ENCODE results near the gene AUTS2. TPM values are rescaled to one million over a fixed set of nuclear protein-coding genes. Genes with fewer than 3 reads are reported as not detected.

Gene AUTS2
- total and polyA plus RNA-seq, 10 donors, result 6.1 to 54.8 (median 29.1) TPM

DNA sequence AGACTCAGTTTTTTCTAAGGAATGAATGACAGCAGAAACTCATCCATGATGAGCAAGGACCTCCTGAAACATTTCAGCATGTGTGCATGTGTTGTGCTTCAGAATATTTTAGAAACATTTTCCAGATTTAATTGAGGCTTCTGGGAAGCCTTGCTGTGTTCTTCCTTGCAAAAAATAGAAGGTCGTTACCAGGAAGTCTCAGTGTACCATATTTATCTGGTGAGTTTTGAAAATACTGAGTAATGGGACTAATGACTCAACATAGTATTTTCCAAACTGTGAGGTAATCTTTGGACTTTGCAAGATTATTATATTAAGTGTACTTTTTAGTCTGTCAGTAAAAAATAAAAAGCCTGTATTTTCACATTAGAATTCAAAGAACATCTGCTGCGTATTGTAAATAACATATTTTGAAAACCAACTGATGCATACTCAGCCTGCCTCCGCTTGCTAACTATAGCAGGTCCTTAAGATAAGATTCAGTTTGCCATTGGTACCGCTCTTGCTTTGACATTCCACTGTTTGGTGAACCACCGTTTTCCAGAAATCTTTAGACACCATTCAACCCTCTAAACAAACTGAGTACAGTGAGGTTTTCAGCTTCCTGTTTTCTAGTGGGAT is 794.1 kb downstream of the AUTS2 start:
- H3K4me3 ChIP-seq, result no peak overlapping the region
- no peaks in the 10 kb centered on the region for H3K27me3 ChIP-seq (replicated peaks in 1 of 7)
- no peaks in the 10 kb centered on the region for H3K9me3 ChIP-seq
- WGBS, 5 donors, result 79 to 91% (median 87%) methylated on average over 5 of the region's 5 CpGs
- no peaks in the 10 kb centered on the region for H3K36me3 ChIP-seq
- intact Hi-C loops (cut with DNase I; ENCODE audit: low total_unique reads), result no loop called here
- DNase-seq, result no peak
- TF ChIP-seq, protein P1, sequence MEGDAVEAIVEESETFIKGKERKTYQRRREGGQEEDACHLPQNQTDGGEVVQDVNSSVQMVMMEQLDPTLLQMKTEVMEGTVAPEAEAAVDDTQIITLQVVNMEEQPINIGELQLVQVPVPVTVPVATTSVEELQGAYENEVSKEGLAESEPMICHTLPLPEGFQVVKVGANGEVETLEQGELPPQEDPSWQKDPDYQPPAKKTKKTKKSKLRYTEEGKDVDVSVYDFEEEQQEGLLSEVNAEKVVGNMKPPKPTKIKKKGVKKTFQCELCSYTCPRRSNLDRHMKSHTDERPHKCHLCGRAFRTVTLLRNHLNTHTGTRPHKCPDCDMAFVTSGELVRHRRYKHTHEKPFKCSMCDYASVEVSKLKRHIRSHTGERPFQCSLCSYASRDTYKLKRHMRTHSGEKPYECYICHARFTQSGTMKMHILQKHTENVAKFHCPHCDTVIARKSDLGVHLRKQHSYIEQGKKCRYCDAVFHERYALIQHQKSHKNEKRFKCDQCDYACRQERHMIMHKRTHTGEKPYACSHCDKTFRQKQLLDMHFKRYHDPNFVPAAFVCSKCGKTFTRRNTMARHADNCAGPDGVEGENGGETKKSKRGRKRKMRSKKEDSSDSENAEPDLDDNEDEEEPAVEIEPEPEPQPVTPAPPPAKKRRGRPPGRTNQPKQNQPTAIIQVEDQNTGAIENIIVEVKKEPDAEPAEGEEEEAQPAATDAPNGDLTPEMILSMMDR (IDR thresholded peaks at IDR 0.05 in 8 of 11, conservative IDR thresholded peaks at IDR 0.05 in 3 of 11), result no peak
- TF ChIP-seq POLR2A (IDR thresholded peaks at IDR 0.05), result no peak
- TF ChIP-seq POLR2AphosphoS5 (IDR thresholded peaks at IDR 0.05), result no peak
- H3K27ac ChIP-seq, result no peak overlapping the region
- no peaks in the 10 kb centered on the region for H3K4me1 ChIP-seq

DNA sequence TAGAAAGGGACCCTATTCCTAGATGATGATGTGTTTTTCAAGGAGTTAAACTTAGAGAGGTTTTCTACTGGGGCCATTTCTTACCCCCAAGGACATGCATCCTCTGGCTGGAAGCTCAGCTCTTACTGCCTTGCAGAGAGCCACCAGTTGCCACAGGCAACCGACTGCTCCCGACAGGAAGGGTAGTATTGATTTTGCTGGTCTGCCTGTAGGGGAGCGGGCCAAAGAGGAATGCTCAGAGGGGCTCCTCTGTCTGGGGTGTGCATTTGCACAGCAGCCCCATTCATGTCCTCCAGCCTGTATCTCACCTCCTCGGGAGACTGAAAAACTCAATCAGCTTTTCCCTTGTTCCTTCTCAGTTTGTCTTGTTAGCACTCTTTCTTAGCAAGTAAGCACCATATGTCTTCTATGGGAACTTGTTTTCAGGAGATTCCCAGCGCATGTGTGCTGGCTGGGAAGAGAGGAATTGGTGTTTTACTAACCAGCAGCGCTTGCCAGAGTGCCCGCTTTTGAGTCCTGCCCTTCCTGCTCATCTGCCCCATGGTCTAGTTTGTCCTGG is 794.7 kb downstream of the AUTS2 start:
- no peak overlapping the region for H3K4me3 ChIP-seq
- no peaks in the 10 kb centered on the region for H3K27me3 ChIP-seq (replicated peaks in 1 of 7)
- intact Hi-C loops (cut with DNase I; ENCODE audit: low total_unique reads), result no loop called here
- TF ChIP-seq, protein P1 (IDR thresholded peaks at IDR 0.05 in 8 of 11, conservative IDR thresholded peaks at IDR 0.05 in 3 of 11), result no peak
- no peak for TF ChIP-seq POLR2A (IDR thresholded peaks at IDR 0.05)
- no peaks in the 10 kb centered on the region for H3K9me3 ChIP-seq
- no peaks in the 10 kb centered on the region for H3K4me1 ChIP-seq
- DNase-seq, result no peak
- no peak overlapping the region for H3K27ac ChIP-seq
- H3K36me3 ChIP-seq, result no peaks in the 10 kb centered on the region
- WGBS, 5 donors, result 79 to 96% (median 92%) methylated on average over 7 of the region's 7 CpGs

DNA sequence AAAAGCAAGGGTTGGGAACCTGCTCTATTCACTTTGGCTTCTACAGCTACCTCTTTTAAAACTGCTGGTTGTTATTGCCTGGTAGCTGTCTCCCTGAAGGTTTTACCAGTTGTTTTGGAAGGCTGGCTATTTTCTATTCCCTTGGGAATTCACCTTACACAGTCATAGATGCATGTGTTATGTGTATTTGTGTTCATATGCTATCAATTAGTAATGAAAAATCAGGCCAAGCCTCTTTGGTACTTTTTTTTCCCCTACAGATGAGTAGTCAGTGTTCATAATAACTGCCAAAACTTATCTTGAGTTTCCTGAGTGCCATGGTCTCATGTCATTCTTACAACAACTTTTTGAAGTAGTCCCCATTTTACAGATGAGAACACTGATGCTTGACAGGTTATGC is 795.7 kb downstream of the AUTS2 start:
- TF ChIP-seq POLR2A (IDR thresholded peaks at IDR 0.05), result no peak
- TF ChIP-seq, protein P1 (IDR thresholded peaks at IDR 0.05 in 8 of 11, conservative IDR thresholded peaks at IDR 0.05 in 3 of 11), result no peak
- no peak for TF ChIP-seq POLR2AphosphoS5 (IDR thresholded peaks at IDR 0.05)
- Histone ChIP-seq H3K27ac (no peak overlapping the region), H3K27me3 (replicated peaks in 1 of 7) (no peaks in the 10 kb centered on the region), H3K4me1 (no peaks in the 10 kb centered on the region), H3K36me3 (no peaks in the 10 kb centered on the region), H3K9me3 (no peaks in the 10 kb centered on the region), H3K4me3 (no peak overlapping the region)
- DNase-seq, result no peak
- intact Hi-C loops (cut with DNase I; ENCODE audit: low total_unique reads), result no loop called here

DNA sequence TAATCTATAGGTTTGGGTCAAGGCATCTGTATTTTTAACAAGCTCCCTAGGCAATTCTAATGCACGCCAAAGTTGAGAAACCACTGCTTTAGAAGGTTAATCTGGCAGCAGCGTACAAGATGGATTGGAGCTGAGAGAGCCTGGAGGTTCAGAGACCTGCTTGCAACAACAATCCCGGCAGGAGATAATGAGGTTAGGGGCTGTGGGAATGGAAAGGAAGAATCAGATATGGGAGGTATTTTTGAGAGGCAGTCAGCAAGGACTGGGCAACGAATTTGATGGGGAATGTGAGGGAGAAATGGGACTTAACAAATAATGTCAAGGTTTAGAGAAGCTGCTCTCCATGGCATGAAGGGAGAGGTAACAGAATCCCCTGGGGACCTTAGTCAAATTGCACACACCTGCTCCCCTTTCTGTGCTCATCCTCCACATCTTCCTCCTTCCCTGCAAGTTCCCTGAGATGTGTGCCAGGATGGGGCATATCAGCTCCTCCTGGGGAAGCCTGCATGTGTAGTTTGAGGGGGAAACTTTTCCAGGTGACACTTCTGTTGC is 802.6 kb downstream of the AUTS2 start:
- Histone ChIP-seq H3K4me1 (no peaks in the 10 kb centered on the region), H3K4me3 (no peak overlapping the region), H3K27ac (no peak overlapping the region), H3K9me3 (no peaks in the 10 kb centered on the region), H3K27me3 (replicated peaks in 1 of 7) (no peaks in the 10 kb centered on the region), H3K36me3 (no peaks in the 10 kb centered on the region)
- TF ChIP-seq POLR2AphosphoS5 (IDR thresholded peaks at IDR 0.05) (no peak), POLR2A (IDR thresholded peaks at IDR 0.05) (no peak)
- TF ChIP-seq, protein P1 (IDR thresholded peaks at IDR 0.05 in 8 of 11, conservative IDR thresholded peaks at IDR 0.05 in 3 of 11), result no peak
- DNase-seq, result no peak
- intact Hi-C loops (cut with DNase I; ENCODE audit: low total_unique reads), result no loop called here
- WGBS, 5 donors, result 74 to 90% (median 81%) methylated on average over 4 of the region's 4 CpGs

Measured in spleen (tissue), 11 donors.